NB4 (cell line): ENCODE results near the gene COG5.

ENCODE experiments used
- MYC ChIP-seq: IDR thresholded peaks from 2 replicates; pipeline ENCODE4 v1.6.1; 2011; ENCODE audit warnings: low read depth, low read length
- POLR2A ChIP-seq: IDR thresholded peaks from 2 replicates; pipeline ENCODE4 v1.6.1; 2011; ENCODE audit warnings: mild to moderate bottlenecking; ENCODE audit not compliant: insufficient read length; ENCODE audit errors: extremely low read depth
- TF ChIP-seq, protein P1 (sequence below): IDR thresholded peaks from 2 replicates; pipeline ENCODE4 v1.6.1; 2011; ENCODE audit warnings: low read depth, low read length
- TF ChIP-seq, protein P2 (sequence below): IDR thresholded peaks from one replicate; pipeline ENCODE4 v1.5.1; 2012; ENCODE audit warnings: low read depth, low read length

DNA sequence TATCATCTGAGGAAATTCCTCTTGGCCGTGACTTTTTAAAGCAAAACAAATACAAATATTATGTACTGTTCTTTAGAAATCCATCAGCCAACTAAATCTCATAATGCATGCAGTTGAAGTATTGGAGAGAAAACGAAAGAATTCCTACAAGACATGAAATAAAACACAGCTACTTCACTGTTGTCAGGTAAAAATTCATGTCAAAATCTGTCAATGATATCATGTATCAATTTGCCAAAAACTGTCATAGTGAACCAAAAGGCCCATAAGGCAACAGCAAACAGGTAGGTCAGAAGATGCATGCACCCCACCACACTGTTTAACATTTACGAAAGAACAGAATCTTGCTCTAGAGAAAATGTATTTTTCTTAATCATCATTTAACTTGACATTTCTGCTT, 91.6 kb downstream of the COG5 start:
- TF ChIP-seq, protein P1, sequence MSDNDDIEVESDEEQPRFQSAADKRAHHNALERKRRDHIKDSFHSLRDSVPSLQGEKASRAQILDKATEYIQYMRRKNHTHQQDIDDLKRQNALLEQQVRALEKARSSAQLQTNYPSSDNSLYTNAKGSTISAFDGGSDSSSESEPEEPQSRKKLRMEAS: no peak
- TF ChIP-seq, protein P2, sequence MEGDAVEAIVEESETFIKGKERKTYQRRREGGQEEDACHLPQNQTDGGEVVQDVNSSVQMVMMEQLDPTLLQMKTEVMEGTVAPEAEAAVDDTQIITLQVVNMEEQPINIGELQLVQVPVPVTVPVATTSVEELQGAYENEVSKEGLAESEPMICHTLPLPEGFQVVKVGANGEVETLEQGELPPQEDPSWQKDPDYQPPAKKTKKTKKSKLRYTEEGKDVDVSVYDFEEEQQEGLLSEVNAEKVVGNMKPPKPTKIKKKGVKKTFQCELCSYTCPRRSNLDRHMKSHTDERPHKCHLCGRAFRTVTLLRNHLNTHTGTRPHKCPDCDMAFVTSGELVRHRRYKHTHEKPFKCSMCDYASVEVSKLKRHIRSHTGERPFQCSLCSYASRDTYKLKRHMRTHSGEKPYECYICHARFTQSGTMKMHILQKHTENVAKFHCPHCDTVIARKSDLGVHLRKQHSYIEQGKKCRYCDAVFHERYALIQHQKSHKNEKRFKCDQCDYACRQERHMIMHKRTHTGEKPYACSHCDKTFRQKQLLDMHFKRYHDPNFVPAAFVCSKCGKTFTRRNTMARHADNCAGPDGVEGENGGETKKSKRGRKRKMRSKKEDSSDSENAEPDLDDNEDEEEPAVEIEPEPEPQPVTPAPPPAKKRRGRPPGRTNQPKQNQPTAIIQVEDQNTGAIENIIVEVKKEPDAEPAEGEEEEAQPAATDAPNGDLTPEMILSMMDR: no peak
- no peak for TF ChIP-seq POLR2A
- no peak for TF ChIP-seq MYC
